ENCODE data around the gene C11orf21.
A peak's percentile ranks its signal among the peaks of the same experiment; 100 is the strongest.

Gene C11orf21

DNA sequence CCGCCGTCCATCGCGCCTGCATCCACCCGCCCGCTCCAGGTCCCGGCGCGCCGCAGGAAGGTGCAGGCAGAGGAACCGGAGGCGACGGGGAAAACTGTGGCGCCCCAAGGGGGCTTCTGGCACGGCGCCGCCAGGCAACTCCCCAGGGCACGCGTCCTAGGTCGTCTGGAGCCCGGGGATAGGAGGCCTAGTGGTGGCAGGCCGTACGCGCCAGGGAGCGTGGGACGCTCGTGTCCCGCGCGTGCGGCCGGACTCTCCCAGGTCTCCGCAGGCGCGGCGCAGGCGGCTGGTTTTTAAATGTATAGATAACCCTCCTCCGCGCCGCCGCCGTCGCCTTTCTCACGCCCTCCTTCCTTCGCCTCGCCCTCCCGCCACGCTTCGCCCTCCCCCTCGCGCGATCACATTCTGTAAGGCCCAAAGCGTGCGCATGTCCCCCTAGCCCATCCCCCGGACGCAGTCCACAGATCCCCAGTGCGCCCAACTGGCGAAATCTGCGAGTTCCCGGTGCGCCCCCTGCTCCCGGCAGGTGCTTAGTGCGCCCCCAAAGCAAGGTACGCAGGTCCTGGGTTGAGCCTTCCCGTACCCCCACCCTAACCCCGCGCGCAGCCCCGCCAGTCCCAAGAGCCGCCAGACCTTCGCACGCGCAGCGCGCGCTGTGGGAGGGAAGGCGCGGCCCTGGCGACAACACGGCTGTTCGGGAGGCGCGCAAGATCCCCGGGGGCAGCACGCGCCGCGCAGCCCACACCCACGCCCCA, 31.2 kb downstream of the C11orf21 start, which contains the start of gene ASCL2:
ASCL2 (minus strand) TSS at position 267 of the 755 bp plus-strand sequence; CDS start at position 11, 256 bp downstream.
- DNase-seq, result no peak

- DNase-seq, result peak; percentile 30
Measured at GRCh38 chr11:2269601-2270321, 32.0 kb downstream of the C11orf21 start.

- DNase-seq, result peak; percentile 51
Measured at GRCh38 chr11:2268729-2269600, 32.8 kb downstream of the C11orf21 start.

- DNase-seq, result no peak
Measured at GRCh38 chr11:2267851-2268728, 33.6 kb downstream of the C11orf21 start.

GRCh38 chr11:2267306-2267850, 34.3 kb downstream of the C11orf21 start:
- DNase-seq, result no peak

GRCh38 chr11:2266586-2267305, 35.0 kb downstream of the C11orf21 start:
- DNase-seq, result no peak

GRCh38 chr11:2265854-2266585, 35.7 kb downstream of the C11orf21 start:
- DNase-seq, result no peak

DNA sequence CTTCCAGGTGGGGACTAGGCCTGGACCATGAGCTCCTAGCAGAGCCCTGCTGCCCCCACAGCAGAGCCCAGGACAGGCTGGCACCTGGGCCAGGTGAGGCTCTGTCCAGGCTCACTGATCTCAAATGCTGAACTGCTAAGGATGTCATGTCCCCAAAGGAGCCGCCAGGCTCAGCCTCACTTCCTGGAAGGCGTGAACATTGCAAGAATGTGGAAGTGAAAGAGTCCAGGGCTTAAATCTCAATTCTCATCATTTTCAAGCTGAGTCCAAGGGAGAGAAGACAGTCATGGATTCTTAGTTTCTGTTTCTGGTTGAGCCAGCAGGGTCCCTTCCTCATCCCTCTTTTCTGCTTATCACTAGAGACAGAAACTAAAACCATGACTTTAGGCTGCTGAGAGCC, 36.3 kb downstream of the C11orf21 start:
- DNase-seq, result peak; percentile 32

GRCh38 chr11:2264366-2265053, 37.2 kb downstream of the C11orf21 start:
- no peak for DNase-seq

- no peak for DNase-seq
Measured at GRCh38 chr11:2263724-2264360, 37.9 kb downstream of the C11orf21 start.

DNA sequence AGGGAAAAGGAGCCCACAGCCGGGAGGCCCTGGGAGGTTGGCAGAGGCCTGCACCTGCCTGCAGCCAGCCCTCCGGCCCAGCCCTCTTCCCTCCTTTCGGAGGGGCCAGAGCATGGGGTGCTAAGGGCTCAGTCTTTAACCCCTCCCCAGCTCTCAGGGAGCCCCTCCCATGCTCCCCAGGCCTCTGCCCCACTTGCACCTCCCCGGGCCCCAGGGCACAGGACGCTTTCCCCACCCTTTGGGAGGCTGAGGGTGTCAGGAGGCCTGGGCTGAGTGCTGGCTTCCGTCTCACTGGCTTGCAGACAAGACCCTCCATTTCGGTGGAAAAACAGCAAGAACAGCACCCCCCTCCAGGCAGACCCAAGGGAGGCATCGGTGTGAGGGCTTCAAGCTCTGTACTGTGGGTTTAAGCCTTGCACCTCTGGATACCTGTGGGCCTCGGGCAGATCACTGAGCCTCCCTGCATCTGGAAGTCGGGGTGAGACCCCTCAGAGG, 38.6 kb downstream of the C11orf21 start:
- DNase-seq, result no peak

DNA sequence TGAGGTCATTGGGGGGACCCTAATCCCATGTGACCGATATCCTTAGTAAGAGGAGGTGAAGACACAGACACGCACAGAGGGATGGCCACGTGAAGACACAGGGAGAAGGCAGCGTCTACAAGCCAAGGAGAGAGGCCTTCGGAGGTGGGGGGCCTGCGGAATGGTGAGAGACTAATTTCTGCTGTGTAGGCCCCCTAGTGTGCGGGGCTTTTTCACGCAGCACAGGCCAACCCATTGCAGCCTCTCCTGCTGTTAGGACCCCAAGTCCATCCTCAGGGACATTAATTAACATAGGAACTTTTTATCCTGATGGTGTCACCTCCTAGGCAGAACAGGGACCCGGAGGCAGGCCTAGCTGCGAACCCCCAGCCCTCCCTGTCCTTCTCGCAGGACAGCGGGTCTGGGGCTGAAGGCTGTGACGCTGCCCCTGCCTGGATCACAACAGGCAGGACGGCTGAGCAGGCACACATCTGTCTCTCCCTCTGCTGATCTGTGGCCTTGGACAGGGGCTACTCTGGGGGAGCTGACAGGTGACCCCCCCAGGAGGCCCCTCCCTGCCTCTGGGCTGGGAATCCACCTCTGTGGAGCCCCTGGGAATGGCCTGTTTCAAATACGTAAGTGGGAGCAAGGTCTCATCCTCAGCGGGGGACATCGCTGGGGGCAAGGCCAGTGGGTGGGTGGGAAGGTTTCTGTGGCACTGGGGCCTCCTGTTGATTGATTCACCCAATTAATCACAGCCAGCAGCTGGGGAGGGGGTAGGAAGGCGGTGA, 39.2 kb downstream of the C11orf21 start:
- no peak for DNase-seq

- no peak for DNase-seq
Measured at GRCh38 chr11:2261436-2262230, 40.1 kb downstream of the C11orf21 start.

- DNase-seq, result no peak
Measured at GRCh38 chr11:2260491-2261364, 41.0 kb downstream of the C11orf21 start.

DNA sequence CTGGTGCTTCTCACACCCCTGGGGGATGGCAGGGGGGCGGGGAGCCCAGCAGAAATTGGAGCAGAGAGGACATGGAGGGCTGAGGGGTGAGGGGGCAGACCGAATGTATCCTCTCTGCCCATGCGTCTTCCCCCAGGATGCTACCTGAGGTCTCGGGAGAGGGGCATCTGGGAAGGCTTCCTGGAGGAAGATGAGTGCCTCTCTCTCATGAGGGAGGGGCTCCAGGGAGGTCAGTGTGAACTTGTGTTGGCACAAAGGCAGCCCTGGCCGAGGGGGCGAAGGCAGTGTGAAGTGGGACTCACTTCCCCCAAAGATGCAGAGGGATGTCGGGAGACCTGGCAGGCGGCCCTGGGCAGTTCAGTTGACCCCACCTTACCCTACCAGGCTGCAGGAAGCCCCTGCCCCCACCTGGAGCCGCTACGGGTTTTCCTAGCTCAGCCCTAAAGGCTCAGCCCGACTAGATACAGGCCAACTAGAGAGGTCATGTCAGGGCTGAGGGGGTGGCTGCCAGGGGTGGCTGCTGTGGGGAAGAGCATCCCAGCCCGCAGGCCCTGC, 41.7 kb downstream of the C11orf21 start:
- DNase-seq, result no peak

- no peak for DNase-seq
Measured at GRCh38 chr11:2259466-2259830, 42.3 kb downstream of the C11orf21 start.

Data from CD4-positive, alpha-beta T cell treated with Interleukin-4 for 4 hours (primary cell).